IgD-negative memory B cell (primary cell): ENCODE results near the gene DAGLA. TPM values are rescaled to one million over a fixed set of nuclear protein-coding genes. Genes with fewer than 3 reads are reported as not detected.

Source experiments
- H3K27ac Mint-ChIP-seq, 3 donors: one replicate each; pipeline ENCODE4 v1.8.0; 2020 to 2022; ENCODE audit warnings: mild to moderate bottlenecking in 3 of 3, mixed read lengths in 3 of 3, moderate library complexity in 1 of 3
- H3K27me3 Mint-ChIP-seq: one replicate; pipeline ENCODE4 v1.8.0; 2021; ENCODE audit warnings: mixed read lengths
- H3K36me3 Mint-ChIP-seq: one replicate; pipeline ENCODE4 v1.8.0; 2020; ENCODE audit warnings: mild to moderate bottlenecking, mixed read lengths
- H3K4me1 Mint-ChIP-seq, 3 donors: one replicate each; pipeline ENCODE4 v1.8.0; 2020 to 2022; ENCODE audit warnings: mixed read lengths in 3 of 3, mild to moderate bottlenecking in 1 of 3
- H3K4me3 Mint-ChIP-seq, 4 donors: one replicate each; pipeline ENCODE4 v1.8.0; 2020 to 2022; ENCODE audit warnings: mild to moderate bottlenecking in 4 of 4, mixed read lengths in 4 of 4, moderate library complexity in 3 of 4
- H3K9me3 Mint-ChIP-seq, 3 donors: one replicate each; pipeline ENCODE4 v1.8.0; 2020 to 2021; ENCODE audit warnings: mixed read lengths in 3 of 3, mild to moderate bottlenecking in 1 of 3
- polyA plus RNA-seq: library from polyadenylated mRNA; unstranded; fragments of 300-500 nt; fragmentation: Illumina TruSeq; gene quantifications from one replicate; pipeline ENCODE4 v1.2.3, GENCODE V29; 2021

The DAGLA gene
- polyA plus RNA-seq, 1 donor from 2014 or later = not detected

GRCh38 chr11:61704838-61705237, 24.6 kb downstream of the DAGLA start:
- H3K36me3 Mint-ChIP-seq = no peaks in the 10 kb centered on the region
- H3K27me3 Mint-ChIP-seq = peaks cover 7% of the 10 kb centered on the region
- no peak overlapping the region for H3K27ac Mint-ChIP-seq
- peaks cover 0 to 5% (median 0%) of the 10 kb centered on the region in 3 donors for H3K4me1 Mint-ChIP-seq
- H3K4me3 Mint-ChIP-seq = no peak overlapping the region
- H3K9me3 Mint-ChIP-seq = no peaks in the 10 kb centered on the region

DNA sequence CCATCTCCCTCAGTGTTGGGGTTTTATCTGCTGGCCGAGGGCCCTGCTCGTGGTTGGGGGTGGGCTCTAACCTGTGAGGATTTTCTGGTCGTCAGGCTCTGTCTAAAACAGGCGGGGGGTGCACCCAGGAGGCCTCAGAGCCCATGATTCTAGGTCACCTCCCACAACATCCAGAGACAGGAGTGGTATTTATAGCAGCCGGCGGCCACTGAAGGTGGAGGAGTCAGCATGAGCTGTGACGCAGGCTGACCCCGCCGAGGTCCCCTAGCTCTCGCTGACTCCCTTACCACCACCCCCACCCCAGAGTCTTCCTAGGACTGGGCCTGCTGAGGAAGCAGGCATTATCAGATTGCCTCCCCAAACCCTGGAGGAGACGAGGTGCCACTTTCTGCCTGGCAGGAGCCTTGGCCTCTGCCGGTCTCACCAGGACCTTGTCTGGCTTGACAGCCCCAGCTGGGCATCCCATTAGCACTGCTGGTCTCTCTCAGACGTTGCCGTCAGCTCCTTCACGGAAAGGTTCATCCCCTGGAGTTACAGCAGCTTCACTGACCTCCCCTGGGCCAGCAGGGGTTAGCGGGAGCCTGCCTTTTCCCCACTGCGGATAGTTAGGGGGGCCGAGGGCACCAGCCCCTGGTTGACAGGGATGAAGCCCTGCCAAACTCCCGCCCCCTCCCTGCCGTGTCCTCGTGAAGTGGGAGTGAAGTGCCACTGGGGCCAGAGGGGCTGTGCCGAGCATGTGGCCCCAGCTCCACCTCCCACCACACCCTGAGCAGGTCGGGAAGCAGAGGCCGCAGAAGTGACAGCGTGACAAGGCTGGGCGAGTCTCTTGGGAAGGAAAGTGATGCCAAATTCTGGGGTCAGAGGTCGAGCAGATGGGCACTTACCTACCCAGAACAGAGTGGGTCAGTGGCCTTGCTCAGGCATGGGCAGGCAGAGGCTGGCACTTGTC, 26.5 kb downstream of the DAGLA start:
- H3K9me3 Mint-ChIP-seq = no peaks in the 10 kb centered on the region
- peaks cover 7% of the 10 kb centered on the region for H3K27me3 Mint-ChIP-seq
- H3K4me1 Mint-ChIP-seq = peaks cover 0 to 5% (median 0%) of the 10 kb centered on the region in 3 donors
- no peaks in the 10 kb centered on the region for H3K36me3 Mint-ChIP-seq
- H3K4me3 Mint-ChIP-seq = no peak overlapping the region
- H3K27ac Mint-ChIP-seq = no peak overlapping the region

GRCh38 chr11:61707574-61707973, 27.4 kb downstream of the DAGLA start:
- no peaks in the 10 kb centered on the region for H3K36me3 Mint-ChIP-seq
- peaks cover 0 to 5% (median 0%) of the 10 kb centered on the region in 3 donors for H3K4me1 Mint-ChIP-seq
- peaks cover 6% of the 10 kb centered on the region for H3K27me3 Mint-ChIP-seq
- H3K9me3 Mint-ChIP-seq = no peaks in the 10 kb centered on the region
- H3K27ac Mint-ChIP-seq = no peak overlapping the region
- no peak overlapping the region for H3K4me3 Mint-ChIP-seq

- no peak overlapping the region for H3K4me3 Mint-ChIP-seq
- no peak overlapping the region for H3K27ac Mint-ChIP-seq
- H3K36me3 Mint-ChIP-seq = no peaks in the 10 kb centered on the region
- peaks cover 3% of the 10 kb centered on the region for H3K27me3 Mint-ChIP-seq
- H3K9me3 Mint-ChIP-seq = no peaks in the 10 kb centered on the region
- no peaks in the 10 kb centered on the region for H3K4me1 Mint-ChIP-seq
Observed at GRCh38 chr11:61709110-61709509, 28.9 kb downstream of the DAGLA start.

DNA sequence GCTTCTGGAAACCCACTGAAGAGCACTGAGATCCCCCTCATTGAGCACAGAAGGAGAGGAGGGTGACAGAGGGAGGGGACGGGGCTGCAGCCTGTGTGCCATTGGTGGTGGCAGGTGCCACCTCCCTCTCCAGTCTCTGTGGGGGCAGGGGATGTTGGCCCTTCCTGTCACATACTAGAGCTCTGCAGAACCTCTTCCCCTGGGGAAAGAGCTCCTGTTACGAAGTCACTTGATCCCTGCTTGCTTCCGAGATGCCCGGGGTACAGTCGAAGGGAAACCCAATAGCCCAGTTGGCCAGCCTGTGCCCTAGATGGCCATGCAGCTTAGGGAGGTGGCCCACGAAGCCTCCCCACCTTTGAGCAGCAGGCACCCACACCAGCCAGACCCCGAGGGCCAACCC, 29.4 kb downstream of the DAGLA start:
- Mint-ChIP-seq H3K27ac (no peak overlapping the region), H3K9me3 (no peaks in the 10 kb centered on the region), H3K27me3 (peaks cover 3% of the 10 kb centered on the region), H3K4me3 (no peak overlapping the region), H3K4me1 (no peaks in the 10 kb centered on the region), H3K36me3 (no peaks in the 10 kb centered on the region)

DNA sequence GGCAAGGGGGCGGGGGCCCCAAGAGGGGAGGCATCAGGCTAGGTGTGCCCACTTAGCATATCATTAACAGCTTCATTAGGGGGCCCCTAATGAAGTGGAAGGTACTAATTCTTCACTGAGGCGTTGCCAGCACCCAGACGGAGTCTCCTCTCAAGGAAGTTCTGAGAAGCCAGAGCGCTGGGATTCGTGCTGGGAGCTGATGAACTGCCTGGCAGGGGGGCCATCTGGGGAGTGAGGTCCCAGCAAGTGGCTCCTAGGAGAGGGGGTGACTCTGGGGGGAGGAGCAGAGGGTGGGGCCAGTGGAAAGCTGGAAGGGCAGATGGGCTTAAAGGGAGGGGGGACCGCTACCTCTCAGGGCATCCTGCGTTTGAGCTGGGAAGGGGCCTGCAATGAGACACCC, 29.8 kb downstream of the DAGLA start:
- no peaks in the 10 kb centered on the region for H3K4me1 Mint-ChIP-seq
- peaks cover 3% of the 10 kb centered on the region for H3K27me3 Mint-ChIP-seq
- H3K4me3 Mint-ChIP-seq = no peak overlapping the region
- H3K9me3 Mint-ChIP-seq = no peaks in the 10 kb centered on the region
- no peaks in the 10 kb centered on the region for H3K36me3 Mint-ChIP-seq
- no peak overlapping the region for H3K27ac Mint-ChIP-seq

DNA sequence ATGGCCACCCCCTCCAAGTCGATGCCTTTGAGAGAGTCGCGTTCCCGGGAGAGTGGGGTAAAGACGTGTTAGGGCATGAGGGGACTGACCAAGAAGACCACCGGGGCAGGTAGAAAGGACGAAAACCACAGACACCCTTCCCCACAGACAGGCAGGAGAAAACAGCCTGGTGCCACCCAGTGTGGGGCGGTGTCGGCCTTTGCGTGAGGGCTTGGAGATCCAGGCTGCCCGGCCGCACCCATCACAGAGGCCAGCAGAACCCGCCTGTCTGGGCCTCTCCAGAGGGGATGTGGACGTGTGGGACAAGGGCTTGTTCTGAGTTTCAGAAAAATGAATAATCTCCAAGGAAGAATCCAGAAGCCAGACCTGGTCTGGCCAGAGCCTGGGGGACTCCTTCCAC, 30.8 kb downstream of the DAGLA start:
- H3K9me3 Mint-ChIP-seq = no peaks in the 10 kb centered on the region
- no peak overlapping the region for H3K27ac Mint-ChIP-seq
- no peak overlapping the region for H3K4me3 Mint-ChIP-seq
- no peaks in the 10 kb centered on the region for H3K4me1 Mint-ChIP-seq
- H3K36me3 Mint-ChIP-seq = no peaks in the 10 kb centered on the region
- peaks cover 3% of the 10 kb centered on the region for H3K27me3 Mint-ChIP-seq

DNA sequence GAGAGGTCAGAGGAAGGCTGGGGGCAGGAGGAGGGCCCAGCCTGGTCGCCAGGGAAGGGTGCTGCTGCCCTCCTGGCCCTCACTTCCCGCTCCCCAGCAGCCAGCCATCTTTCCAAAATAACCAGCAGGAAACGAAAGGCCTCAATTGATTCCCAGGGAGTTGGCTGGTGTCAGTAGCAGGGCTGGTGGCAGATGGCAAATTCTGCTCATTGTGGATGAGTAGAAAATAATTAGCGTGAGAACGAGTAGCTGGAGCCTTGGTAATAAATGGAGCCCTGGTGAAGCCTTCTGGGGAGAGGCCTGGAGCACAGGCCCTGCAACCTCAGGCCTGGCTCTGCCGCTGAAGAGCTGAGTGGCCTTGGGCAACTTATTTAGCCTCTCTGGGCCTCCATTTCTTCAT, 31.3 kb downstream of the DAGLA start:
- Mint-ChIP-seq H3K27ac (no peak overlapping the region), H3K36me3 (no peaks in the 10 kb centered on the region), H3K27me3 (peaks cover 3% of the 10 kb centered on the region), H3K9me3 (no peaks in the 10 kb centered on the region), H3K4me1 (no peaks in the 10 kb centered on the region), H3K4me3 (no peak overlapping the region)

GRCh38 chr11:61712314-61712713, 32.1 kb downstream of the DAGLA start:
- Mint-ChIP-seq H3K27me3 (peaks cover 3% of the 10 kb centered on the region), H3K4me3 (no peak overlapping the region), H3K4me1 (no peaks in the 10 kb centered on the region), H3K27ac (no peak overlapping the region), H3K36me3 (no peaks in the 10 kb centered on the region), H3K9me3 (no peaks in the 10 kb centered on the region)

GRCh38 chr11:61712846-61713245, 32.7 kb downstream of the DAGLA start:
- Mint-ChIP-seq H3K36me3 (no peaks in the 10 kb centered on the region), H3K27ac (no peak overlapping the region), H3K4me3 (no peak overlapping the region), H3K27me3 (no peaks in the 10 kb centered on the region), H3K4me1 (no peaks in the 10 kb centered on the region), H3K9me3 (no peaks in the 10 kb centered on the region)

GRCh38 chr11:61713464-61713863, 33.3 kb downstream of the DAGLA start:
- H3K36me3 Mint-ChIP-seq = no peaks in the 10 kb centered on the region
- no peaks in the 10 kb centered on the region for H3K4me1 Mint-ChIP-seq
- no peak overlapping the region for H3K4me3 Mint-ChIP-seq
- H3K9me3 Mint-ChIP-seq = no peaks in the 10 kb centered on the region
- no peaks in the 10 kb centered on the region for H3K27me3 Mint-ChIP-seq
- H3K27ac Mint-ChIP-seq = no peak overlapping the region

DNA sequence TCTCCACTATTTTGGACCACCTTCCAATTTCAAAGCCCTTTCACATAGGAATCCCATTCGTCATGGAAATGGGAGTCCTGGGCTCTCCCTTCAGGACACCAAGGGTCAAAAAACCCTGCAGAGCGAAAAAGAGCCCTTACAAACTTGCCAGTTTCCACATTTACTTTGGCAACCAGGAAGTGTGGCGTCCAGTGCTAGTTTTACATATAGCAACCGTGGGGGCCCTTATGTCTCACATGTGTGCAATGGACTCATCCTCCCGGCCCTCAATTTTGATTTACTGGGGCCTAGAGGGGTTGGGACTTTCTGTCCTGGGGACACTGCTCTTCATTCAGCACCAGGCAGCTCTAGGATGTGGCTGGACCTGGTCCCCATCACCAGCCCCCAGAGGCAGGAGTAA, 33.7 kb downstream of the DAGLA start:
- Mint-ChIP-seq H3K27ac (no peak overlapping the region), H3K9me3 (no peaks in the 10 kb centered on the region), H3K36me3 (no peaks in the 10 kb centered on the region), H3K4me3 (no peak overlapping the region), H3K27me3 (no peaks in the 10 kb centered on the region), H3K4me1 (no peaks in the 10 kb centered on the region)

DNA sequence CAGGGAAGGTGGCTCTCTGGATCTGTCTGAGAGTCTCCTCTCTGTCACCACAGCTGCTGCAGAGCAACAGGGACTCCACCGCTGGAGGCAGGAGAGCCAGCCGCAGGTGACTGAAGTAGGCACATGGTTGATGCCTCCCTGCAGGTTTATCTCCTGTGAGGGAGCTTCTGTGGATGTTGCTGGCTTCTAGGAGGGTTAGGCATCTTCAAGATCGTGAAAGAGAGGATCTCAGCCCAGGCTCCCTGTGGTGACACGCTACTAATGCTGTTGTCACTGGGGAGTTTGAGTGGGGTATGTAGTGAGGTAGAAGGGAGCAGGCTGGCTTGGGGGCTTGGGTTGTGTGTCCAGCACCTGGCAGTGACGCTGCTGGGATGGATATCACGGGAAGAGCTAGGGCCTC, 34.1 kb downstream of the DAGLA start:
- H3K4me1 Mint-ChIP-seq = no peaks in the 10 kb centered on the region
- no peak overlapping the region for H3K27ac Mint-ChIP-seq
- H3K9me3 Mint-ChIP-seq = no peaks in the 10 kb centered on the region
- H3K27me3 Mint-ChIP-seq = no peaks in the 10 kb centered on the region
- H3K36me3 Mint-ChIP-seq = no peaks in the 10 kb centered on the region
- no peak overlapping the region for H3K4me3 Mint-ChIP-seq

GRCh38 chr11:61714916-61715315, 34.7 kb downstream of the DAGLA start:
- Mint-ChIP-seq H3K36me3 (no peaks in the 10 kb centered on the region), H3K27me3 (peaks cover 2% of the 10 kb centered on the region), H3K27ac (no peak overlapping the region), H3K4me1 (no peaks in the 10 kb centered on the region), H3K4me3 (no peak overlapping the region), H3K9me3 (no peaks in the 10 kb centered on the region)

DNA sequence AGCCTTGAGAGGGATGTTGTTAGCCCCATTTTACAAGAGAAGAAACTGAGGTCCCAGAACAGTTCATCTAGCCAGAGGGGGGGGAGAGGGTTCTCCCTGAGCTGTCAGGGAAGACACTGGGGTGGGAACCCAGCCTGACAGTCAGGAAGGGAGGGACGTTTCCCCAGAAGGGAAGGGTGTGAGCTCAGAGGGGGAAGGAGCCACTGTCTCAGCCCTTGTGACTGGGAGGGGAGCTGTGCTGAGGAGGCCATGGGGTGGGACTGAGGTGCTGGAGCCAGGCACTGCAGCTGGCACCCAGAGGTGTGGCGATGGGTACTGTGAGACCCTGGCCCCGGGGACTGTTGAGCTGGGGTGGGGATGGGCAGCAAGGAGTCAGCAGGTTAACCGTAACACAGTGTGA, 35.7 kb downstream of the DAGLA start:
- H3K27me3 Mint-ChIP-seq = peaks cover 2% of the 10 kb centered on the region
- no peaks in the 10 kb centered on the region for H3K36me3 Mint-ChIP-seq
- H3K4me3 Mint-ChIP-seq = no peak overlapping the region
- H3K27ac Mint-ChIP-seq = no peak overlapping the region
- no peaks in the 10 kb centered on the region for H3K4me1 Mint-ChIP-seq
- no peaks in the 10 kb centered on the region for H3K9me3 Mint-ChIP-seq
